T-helper 2 cell treated with Interferon-gamma antibody and Interleukin-4, amounts not matched to agents 5 μg/mL and 100 μg/mL, for 36 hours (primary cell): Measurements from ENCODE around the gene CD53.

Experiments
- DNase-seq: peaks from one replicate; pipeline ENCODE4 v3.0.0; 2021; ENCODE audit warnings: low spot score
- H3K27ac Mint-ChIP-seq: one replicate; pipeline ENCODE4 v1.8.0; 2021; ENCODE audit warnings: mild to moderate bottlenecking, mixed read lengths
- H3K27me3 Mint-ChIP-seq: one replicate; pipeline ENCODE4 v1.8.0; 2021; ENCODE audit warnings: low read depth, mixed read lengths
- H3K36me3 Mint-ChIP-seq: one replicate; pipeline ENCODE4 v1.8.0; 2021; ENCODE audit warnings: low read depth, mixed read lengths
- H3K4me1 Mint-ChIP-seq: one replicate; pipeline ENCODE4 v1.8.0; 2021; ENCODE audit warnings: low read depth, mixed read lengths
- H3K4me3 Mint-ChIP-seq: one replicate; pipeline ENCODE4 v1.8.0; 2022; ENCODE audit warnings: mild to moderate bottlenecking, moderate library complexity, mixed read lengths
- H3K9me3 Mint-ChIP-seq: one replicate; pipeline ENCODE4 v1.8.0; 2021; ENCODE audit warnings: mixed read lengths

The CD53 gene

DNA sequence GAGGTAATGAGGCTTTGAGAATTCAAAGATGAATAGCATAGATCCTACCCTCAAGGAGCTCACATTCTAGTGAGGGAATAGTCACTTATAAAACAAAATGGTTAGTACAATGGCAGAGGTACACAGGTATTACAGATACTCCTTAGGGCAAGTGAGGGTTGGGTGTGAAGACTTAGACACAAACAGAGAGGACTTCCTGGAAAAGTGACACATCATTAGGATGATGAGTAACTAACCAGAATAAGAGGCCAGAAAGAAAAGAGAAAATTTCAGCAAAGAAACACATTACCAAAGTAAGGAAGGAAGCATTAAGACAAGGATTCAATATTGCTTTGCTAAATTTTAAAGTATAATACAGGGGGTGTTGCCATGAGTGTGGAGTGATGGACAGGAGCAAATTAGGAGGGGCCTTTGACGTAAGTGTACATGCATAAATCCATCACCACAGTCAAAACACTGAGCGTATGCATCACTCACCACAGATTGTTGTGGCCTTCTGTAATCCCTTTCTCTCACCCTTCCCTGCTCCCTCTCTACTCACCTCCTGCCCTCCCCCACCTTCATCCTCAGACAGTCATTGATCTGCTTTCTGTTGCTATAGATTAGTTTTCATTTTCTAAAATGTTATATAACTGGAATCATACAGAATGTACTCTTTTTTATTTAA, 7.9 kb downstream of the CD53 start:
- peaks cover 67% of the 10 kb centered on the region for H3K36me3 Mint-ChIP-seq
- peak; percentile 66 for DNase-seq
- peaks cover 63% of the 10 kb centered on the region for H3K4me1 Mint-ChIP-seq
- H3K9me3 Mint-ChIP-seq: no peaks in the 10 kb centered on the region
- no peaks in the 10 kb centered on the region for H3K27me3 Mint-ChIP-seq
- H3K4me3 Mint-ChIP-seq: peak overlapping the region; percentile 90
- H3K27ac Mint-ChIP-seq: peak overlapping the region; percentile 100

DNA sequence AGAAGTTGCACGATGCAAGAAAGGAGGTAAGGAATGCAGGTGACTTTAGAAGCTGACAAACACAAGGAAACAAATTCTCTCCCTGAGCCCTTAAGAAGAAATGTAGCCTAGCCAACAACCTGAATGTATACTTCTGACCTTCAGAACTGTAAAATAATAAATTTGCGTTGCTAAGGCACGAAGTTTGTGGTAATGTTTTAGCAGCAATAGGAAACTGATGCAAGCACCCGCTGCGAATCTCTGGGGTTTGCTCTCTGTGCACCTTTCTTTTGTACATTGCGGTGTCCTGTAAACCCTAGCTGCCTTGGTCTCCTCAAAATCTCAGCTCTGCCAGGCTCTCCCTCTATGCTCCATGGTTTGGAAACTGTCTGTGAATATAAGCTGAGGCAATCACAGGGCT, 15.1 kb downstream of the CD53 start:
- Mint-ChIP-seq H3K4me1 (peaks cover 70% of the 10 kb centered on the region), H3K9me3 (no peaks in the 10 kb centered on the region), H3K36me3 (peaks cover 64% of the 10 kb centered on the region), H3K27ac (peak overlapping the region; percentile 39), H3K27me3 (no peaks in the 10 kb centered on the region), H3K4me3 (peak overlapping the region; percentile 52)
- DNase-seq: no peak

DNA sequence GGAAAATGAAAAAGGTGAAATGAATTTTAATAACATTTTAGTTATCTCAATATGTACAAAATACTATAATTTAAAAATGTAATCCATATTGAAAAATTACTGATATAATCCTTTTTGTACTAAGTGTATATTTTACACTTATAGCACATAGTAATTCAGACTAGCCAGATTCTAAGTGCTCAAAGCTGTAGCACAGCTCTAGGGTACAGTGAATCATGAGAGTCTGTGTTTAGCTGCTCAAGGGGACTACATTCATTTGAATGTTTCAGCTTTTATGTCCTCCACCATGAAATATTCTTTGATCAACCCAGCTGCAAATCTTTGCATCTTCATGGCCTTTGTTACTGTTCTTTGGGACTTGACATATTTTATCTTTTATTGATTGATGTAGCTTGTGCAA, 15.7 kb downstream of the CD53 start:
- H3K27ac Mint-ChIP-seq: no peak overlapping the region
- H3K9me3 Mint-ChIP-seq: no peaks in the 10 kb centered on the region
- peaks cover 69% of the 10 kb centered on the region for H3K4me1 Mint-ChIP-seq
- H3K27me3 Mint-ChIP-seq: no peaks in the 10 kb centered on the region
- DNase-seq: no peak
- H3K4me3 Mint-ChIP-seq: no peak overlapping the region
- H3K36me3 Mint-ChIP-seq: peaks cover 65% of the 10 kb centered on the region

DNA sequence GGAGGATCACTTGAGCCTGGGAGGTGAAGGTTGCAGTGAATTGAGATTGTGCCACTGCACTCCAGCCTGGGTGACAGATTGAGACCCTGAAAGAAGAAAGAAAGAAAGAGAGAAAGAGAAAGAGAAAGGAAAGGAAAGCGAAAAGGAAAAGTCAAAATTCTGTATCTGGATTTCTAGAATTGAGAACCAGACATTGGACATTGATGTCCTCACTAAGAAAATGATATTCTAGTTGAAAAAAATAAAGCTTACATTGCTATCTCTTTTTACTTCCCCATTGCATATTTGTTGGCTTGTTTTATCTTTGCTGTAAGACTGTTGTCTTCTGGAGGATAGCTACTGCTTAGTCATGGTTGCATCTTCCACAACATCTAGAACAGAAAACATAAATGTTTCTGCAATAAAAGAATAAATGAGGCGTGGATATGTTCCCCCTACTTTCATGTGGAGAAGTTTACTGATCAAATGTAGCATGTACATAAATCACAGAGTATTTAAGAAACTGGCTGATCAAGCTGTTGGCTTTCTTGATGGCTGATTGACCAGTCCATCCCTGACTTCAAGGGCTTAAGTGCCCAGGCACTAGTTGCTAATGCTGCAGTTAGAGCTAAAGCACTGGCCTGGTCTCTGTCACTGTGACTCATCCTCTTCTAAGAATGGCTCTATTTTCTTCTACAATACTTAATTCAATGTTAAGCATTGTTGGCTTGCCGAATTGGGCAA, 17.7 kb downstream of the CD53 start:
- peaks cover 73% of the 10 kb centered on the region for H3K36me3 Mint-ChIP-seq

DNA sequence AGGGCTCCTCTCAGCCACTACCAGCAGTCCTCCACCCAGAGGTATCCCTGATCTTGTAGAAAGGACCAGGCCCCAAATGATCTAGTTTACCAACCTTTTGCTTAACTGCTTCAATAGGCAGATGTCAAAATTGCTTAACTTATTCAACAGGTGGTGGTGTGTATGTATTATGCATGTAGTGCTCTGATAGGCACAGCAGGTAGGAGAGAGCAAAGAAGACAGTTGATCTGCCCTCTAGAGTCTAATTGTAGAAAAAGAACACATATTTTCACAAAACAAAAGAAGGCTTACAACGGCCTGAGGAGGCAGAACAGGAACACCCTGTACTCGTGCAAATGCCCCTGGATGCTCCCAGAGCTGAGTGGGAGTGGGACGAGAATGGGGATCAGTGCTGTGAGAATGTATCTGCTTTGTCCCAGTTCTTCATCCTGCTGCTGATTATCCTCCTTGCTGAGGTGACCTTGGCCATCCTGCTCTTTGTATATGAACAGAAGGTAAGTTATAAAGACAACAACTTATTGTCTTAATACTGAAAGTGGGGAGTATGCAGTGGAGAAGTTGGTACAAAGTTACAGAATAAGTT, 21.1 kb downstream of the CD53 start:
- Mint-ChIP-seq H3K27me3 (no peaks in the 10 kb centered on the region), H3K4me1 (peaks cover 85% of the 10 kb centered on the region), H3K9me3 (no peaks in the 10 kb centered on the region), H3K27ac (peak overlapping the region; percentile 79), H3K4me3 (peak overlapping the region; percentile 44), H3K36me3 (peaks cover 83% of the 10 kb centered on the region)
- no peak for DNase-seq

More for the DNA sequence above, 17.7 kb downstream of the CD53 start:
- Mint-ChIP-seq H3K27ac (peak overlapping the region; percentile 72), H3K27me3 (no peaks in the 10 kb centered on the region), H3K4me1 (peaks cover 77% of the 10 kb centered on the region), H3K4me3 (peak overlapping the region; percentile 51), H3K9me3 (no peaks in the 10 kb centered on the region)
- no peak for DNase-seq

DNA sequence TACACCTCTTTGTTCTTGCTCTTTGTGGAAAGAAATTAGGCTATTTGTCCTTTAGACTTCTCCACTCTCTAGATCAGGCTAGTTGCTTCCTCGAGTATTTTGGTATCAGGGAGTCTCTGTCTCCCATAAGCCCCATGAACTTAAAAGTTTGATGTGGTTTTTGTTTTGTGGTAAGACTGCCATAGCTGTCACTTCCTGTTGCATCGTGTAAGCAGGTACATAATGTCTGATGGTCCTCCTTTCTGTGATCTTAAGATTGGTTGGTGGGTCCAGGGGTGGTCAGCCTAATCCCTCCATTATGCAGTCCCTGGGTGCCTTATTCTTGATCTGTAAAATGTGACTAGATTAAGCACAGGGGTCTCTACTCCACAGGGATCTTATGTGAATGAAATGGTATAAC, 23.1 kb downstream of the CD53 start:
- no peaks in the 10 kb centered on the region for H3K9me3 Mint-ChIP-seq
- H3K27ac Mint-ChIP-seq: peak overlapping the region; percentile 83
- H3K36me3 Mint-ChIP-seq: peaks cover 91% of the 10 kb centered on the region
- peaks cover 79% of the 10 kb centered on the region for H3K4me1 Mint-ChIP-seq
- peak overlapping the region; percentile 76 for H3K4me3 Mint-ChIP-seq
- no peaks in the 10 kb centered on the region for H3K27me3 Mint-ChIP-seq
- no peak for DNase-seq

DNA sequence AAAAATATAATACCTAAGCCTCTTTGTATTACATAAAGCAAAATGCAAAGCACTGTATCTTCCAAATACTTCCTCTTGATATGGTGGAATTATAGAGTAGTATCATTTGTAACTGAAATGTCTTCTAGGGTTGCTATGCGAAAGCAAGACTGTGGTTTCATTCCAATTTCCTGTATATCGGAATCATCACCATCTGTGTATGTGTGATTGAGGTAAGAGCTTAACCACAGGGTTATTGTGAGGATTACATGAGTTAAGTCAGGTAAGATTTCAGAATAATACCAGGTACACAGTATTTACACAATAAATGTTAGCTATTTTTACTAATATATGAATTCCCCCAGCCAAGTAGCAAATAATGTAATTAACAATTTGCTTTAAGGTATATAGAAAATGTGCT, 24.7 kb downstream of the CD53 start:
- peaks cover 89% of the 10 kb centered on the region for H3K36me3 Mint-ChIP-seq
- no peak for DNase-seq
- peak overlapping the region; percentile 19 for H3K4me3 Mint-ChIP-seq

DNA sequence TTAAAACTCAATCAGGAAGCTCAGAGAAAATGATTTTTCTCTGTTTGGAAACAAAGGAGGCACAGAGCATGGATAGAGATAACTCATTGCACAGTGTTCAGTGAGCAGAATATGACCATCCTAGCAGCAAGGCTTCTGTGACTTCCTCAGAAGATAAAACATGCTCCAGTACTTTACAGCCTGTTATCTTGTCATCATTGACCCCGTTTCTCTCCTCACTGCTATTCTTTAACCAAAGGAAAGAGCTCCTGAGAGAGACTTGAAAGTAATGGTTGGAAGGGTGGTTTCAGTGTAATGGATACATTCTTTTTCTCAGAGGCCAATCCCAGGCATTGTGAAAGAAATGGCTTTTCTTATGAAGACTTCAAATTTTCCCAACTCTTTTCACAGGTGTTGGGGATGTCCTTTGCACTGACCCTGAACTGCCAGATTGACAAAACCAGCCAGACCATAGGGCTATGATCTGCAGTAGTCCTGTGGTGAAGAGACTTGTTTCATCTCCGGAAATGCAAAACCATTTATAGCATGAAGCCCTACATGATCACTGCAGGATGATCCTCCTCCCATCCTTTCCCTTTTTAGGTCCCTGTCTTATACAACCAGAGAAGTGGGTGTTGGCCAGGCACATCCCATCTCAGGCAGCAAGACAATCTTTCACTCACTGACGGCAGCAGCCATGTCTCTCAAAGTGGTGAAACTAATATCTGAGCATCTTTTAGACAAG, 25.9 kb downstream of the CD53 start:
- H3K4me1 Mint-ChIP-seq: peaks cover 55% of the 10 kb centered on the region
- H3K9me3 Mint-ChIP-seq: peaks cover under 1% of the 10 kb centered on the region
- DNase-seq: no peak
- H3K36me3 Mint-ChIP-seq: peaks cover 89% of the 10 kb centered on the region
- H3K27ac Mint-ChIP-seq: no peak overlapping the region
- peak overlapping the region; percentile 16 for H3K4me3 Mint-ChIP-seq
- H3K27me3 Mint-ChIP-seq: no peaks in the 10 kb centered on the region

More for the DNA sequence above, 24.7 kb downstream of the CD53 start:
- Mint-ChIP-seq H3K4me1 (peaks cover 67% of the 10 kb centered on the region), H3K9me3 (no peaks in the 10 kb centered on the region), H3K27me3 (no peaks in the 10 kb centered on the region), H3K27ac (peak overlapping the region; percentile 52)

DNA sequence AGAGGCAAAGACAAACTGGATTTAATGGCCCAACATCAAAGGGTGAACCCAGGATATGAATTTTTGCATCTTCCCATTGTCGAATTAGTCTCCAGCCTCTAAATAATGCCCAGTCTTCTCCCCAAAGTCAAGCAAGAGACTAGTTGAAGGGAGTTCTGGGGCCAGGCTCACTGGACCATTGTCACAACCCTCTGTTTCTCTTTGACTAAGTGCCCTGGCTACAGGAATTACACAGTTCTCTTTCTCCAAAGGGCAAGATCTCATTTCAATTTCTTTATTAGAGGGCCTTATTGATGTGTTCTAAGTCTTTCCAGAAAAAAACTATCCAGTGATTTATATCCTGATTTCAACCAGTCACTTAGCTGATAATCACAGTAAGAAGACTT, 26.5 kb downstream of the CD53 start:
- Mint-ChIP-seq H3K27me3 (no peaks in the 10 kb centered on the region), H3K4me1 (peaks cover 50% of the 10 kb centered on the region), H3K9me3 (peaks cover 6% of the 10 kb centered on the region), H3K4me3 (no peak overlapping the region), H3K36me3 (peaks cover 89% of the 10 kb centered on the region), H3K27ac (no peak overlapping the region)
- no peak for DNase-seq

DNA sequence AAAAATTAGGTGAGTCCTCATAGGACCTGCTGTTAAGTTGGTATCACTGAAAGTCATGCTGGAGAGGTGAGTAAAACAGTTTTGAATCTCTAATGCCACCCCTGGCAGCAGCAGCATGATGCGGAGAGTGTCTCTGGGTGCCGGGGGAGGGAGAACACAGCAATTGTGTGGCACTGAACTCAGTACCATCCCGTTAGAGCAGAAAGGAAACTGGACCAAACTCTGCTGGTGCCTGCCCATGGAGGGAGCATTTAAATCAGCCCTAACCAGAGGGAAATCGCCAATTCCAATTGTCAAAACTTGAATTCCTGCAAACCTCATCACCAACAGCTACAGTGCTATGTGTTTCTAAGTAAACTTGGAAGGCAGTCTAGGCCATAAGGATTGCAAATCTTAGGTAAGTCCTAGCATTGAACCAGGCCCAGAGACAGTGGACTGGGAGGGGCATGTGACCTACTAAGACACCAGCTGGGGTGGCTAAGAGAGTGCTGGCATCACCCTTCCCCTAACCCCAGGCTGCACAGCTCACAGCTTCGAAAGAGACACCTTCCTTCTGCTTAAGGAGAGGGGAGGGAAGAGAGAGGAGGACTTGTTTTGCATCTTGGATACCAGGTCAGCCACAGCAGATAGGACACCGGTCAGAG, 30.0 kb downstream of the CD53 start:
- peaks cover 19% of the 10 kb centered on the region for H3K4me1 Mint-ChIP-seq
- H3K27ac Mint-ChIP-seq: peak overlapping the region; percentile 64
- H3K36me3 Mint-ChIP-seq: peaks cover 72% of the 10 kb centered on the region
- peaks cover 24% of the 10 kb centered on the region for H3K9me3 Mint-ChIP-seq
- no peak overlapping the region for H3K4me3 Mint-ChIP-seq
- DNase-seq: no peak
- no peaks in the 10 kb centered on the region for H3K27me3 Mint-ChIP-seq

DNA sequence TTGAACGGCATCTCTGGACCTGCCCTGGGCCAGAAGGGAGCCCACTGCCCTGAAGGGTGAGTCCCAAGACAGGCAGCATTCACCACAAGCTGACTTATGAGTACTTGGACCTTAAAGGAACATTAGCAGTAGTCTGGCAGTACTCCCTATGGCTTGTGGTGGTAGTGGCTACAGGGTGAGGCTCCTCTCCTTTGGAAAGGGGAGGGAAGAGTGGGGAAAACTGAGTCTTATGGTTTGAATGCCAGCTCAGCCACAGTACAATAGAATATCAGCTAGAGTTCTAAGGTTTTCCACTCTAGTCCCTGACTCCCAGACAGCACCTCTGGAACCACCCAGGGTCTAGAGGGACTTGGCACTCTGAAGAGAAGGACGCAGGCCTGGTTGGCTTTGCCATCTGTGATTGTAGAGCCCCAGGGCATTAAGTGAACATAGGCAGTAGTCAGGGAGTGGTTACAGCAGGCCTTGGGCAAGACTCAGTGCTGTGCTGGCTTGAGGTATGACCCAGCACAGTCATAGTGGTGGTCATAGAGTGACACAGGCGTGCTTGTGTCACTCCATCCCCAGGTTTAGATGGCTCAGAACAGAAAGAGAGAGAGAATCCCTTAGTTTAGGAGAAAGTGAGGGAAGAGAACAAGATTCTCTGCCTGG, 31.0 kb downstream of the CD53 start:
- Mint-ChIP-seq H3K36me3 (peaks cover 68% of the 10 kb centered on the region), H3K4me3 (no peak overlapping the region), H3K9me3 (peaks cover 35% of the 10 kb centered on the region)

DNA sequence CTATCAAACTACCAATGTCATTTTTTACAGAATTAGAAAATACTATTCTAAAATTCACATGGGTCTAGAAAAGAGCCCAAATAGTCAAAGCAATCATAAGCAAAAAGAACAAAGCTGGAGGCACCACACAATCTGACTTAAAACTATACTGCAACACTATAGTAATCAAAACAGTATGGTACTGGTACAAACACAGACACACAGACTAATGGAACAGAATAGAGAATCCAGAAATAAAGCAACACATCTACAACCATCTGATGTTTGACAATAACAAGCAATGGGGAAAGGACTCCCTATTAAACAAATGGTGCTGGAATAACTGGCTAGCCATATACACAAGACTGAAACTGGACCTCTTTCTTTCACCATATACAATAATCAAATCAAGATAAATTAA, 39.8 kb downstream of the CD53 start:
- Mint-ChIP-seq H3K27ac (no peak overlapping the region), H3K27me3 (peaks cover 6% of the 10 kb centered on the region), H3K4me3 (no peak overlapping the region), H3K4me1 (peaks cover 15% of the 10 kb centered on the region), H3K36me3 (peaks cover 34% of the 10 kb centered on the region), H3K9me3 (peaks cover 52% of the 10 kb centered on the region)
- DNase-seq: no peak

More for the DNA sequence above, 31.0 kb downstream of the CD53 start:
- Mint-ChIP-seq H3K4me1 (peaks cover 11% of the 10 kb centered on the region), H3K27me3 (no peaks in the 10 kb centered on the region), H3K27ac (peak overlapping the region; percentile 24)
- no peak for DNase-seq

DNA sequence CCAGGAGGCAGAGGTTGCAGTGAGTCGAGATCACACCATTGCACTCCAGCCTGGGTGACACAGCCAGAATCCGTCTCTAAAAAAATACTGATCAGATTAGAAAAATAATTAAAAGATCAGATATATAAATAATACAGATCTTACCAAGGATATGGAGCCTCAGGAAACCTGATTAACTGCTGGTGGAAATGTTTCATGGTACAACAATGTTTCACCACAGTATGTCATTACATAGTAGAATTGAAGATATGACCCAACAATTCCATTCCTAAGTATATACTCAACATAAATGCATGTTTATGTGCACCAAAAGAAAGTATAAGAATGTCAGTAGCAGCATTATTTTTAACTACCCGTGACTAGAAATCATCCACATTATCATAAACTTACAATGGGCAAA, 41.7 kb downstream of the CD53 start:
- H3K36me3 Mint-ChIP-seq: peaks cover 24% of the 10 kb centered on the region
- DNase-seq: no peak
- no peak overlapping the region for H3K27ac Mint-ChIP-seq
- H3K9me3 Mint-ChIP-seq: peaks cover 35% of the 10 kb centered on the region
- no peak overlapping the region for H3K4me3 Mint-ChIP-seq
- H3K27me3 Mint-ChIP-seq: peaks cover 6% of the 10 kb centered on the region
- peaks cover 17% of the 10 kb centered on the region for H3K4me1 Mint-ChIP-seq
